ENCODE results near the gene RALGAPA2. TPM values are rescaled to one million over a fixed set of nuclear protein-coding genes. Genes with fewer than 3 reads are reported as not detected.

RALGAPA2 gene
- total RNA-seq, 1 donor from 2014 or later: 21.0 TPM

GRCh38 chr20:20391766-20392165 lies 320.7 kb downstream of the RALGAPA2 start:
- Histone ChIP-seq H3K9me3 (replicated peaks) (no peaks in the 10 kb centered on the region), H3K4me3 (no peak overlapping the region), H3K27ac (replicated peaks) (no peak overlapping the region), H3K4me1 (no peaks in the 10 kb centered on the region), H3K36me3 (peaks cover 51% of the 10 kb centered on the region), H3K27me3 (ENCODE audit: low read depth) (no peaks in the 10 kb centered on the region)
- no peak for DNase-seq
- intact Hi-C loops (cut with micrococcal nuclease): no loop called here
- TF ChIP-seq CTCF (IDR thresholded peaks at IDR 0.05; ENCODE audit: borderline replicate concordance): no peak

- H3K27ac ChIP-seq (replicated peaks): no peak overlapping the region
- no peaks in the 10 kb centered on the region for H3K4me1 ChIP-seq
- H3K9me3 ChIP-seq (replicated peaks): no peaks in the 10 kb centered on the region
- TF ChIP-seq CTCF (IDR thresholded peaks at IDR 0.05; ENCODE audit: borderline replicate concordance): no peak
- H3K27me3 ChIP-seq (ENCODE audit: low read depth): no peaks in the 10 kb centered on the region
- intact Hi-C loops (cut with micrococcal nuclease): no loop called here
- no peak for DNase-seq
- H3K36me3 ChIP-seq: peaks cover 46% of the 10 kb centered on the region
- no peak overlapping the region for H3K4me3 ChIP-seq
Observed at GRCh38 chr20:20391115-20391514, 321.3 kb downstream of the RALGAPA2 start.

GRCh38 chr20:20390393-20390792 lies 322.1 kb downstream of the RALGAPA2 start:
- no peak for TF ChIP-seq CTCF (IDR thresholded peaks at IDR 0.05; ENCODE audit: borderline replicate concordance)
- Histone ChIP-seq H3K36me3 (peaks cover 40% of the 10 kb centered on the region), H3K4me1 (no peaks in the 10 kb centered on the region), H3K4me3 (no peak overlapping the region), H3K27ac (replicated peaks) (no peak overlapping the region), H3K9me3 (replicated peaks) (no peaks in the 10 kb centered on the region), H3K27me3 (ENCODE audit: low read depth) (no peaks in the 10 kb centered on the region)
- no peak for DNase-seq
- intact Hi-C loops (cut with micrococcal nuclease): no loop called here

- Histone ChIP-seq H3K27me3 (ENCODE audit: low read depth) (peaks cover 42% of the 10 kb centered on the region), H3K27ac (replicated peaks) (no peak overlapping the region), H3K4me3 (no peak overlapping the region), H3K4me1 (no peaks in the 10 kb centered on the region), H3K36me3 (peaks cover 12% of the 10 kb centered on the region), H3K9me3 (replicated peaks) (no peaks in the 10 kb centered on the region)
- no peak for DNase-seq
- intact Hi-C loops (cut with micrococcal nuclease): no loop called here
- TF ChIP-seq CTCF (IDR thresholded peaks at IDR 0.05; ENCODE audit: borderline replicate concordance): no peak
Observed at GRCh38 chr20:20386192-20386591, 326.3 kb downstream of the RALGAPA2 start.

- Histone ChIP-seq H3K27me3 (ENCODE audit: low read depth) (peaks cover 95% of the 10 kb centered on the region), H3K4me3 (no peak overlapping the region), H3K36me3 (no peaks in the 10 kb centered on the region), H3K27ac (replicated peaks) (no peak overlapping the region), H3K9me3 (replicated peaks) (no peaks in the 10 kb centered on the region), H3K4me1 (no peaks in the 10 kb centered on the region)
- intact Hi-C loops (cut with micrococcal nuclease): loop anchor here (10.0 kb wide), 1 partner anchor 59 kb away; no protein-coding TSS in a partner anchor
- TF ChIP-seq CTCF (IDR thresholded peaks at IDR 0.05; ENCODE audit: borderline replicate concordance): no peak
- DNase-seq: no peak
Observed at GRCh38 chr20:20375862-20376261, 336.6 kb downstream of the RALGAPA2 start.
